SH-SY5Y (cell line): ENCODE data around the gene ARSA.

Experiments used
- GATA2 ChIP-seq: IDR thresholded peaks from 2 replicates; pipeline ENCODE4 v1.6.1; 2011; ENCODE audit warnings: mild to moderate bottlenecking, low read depth, low read length
- GATA3 ChIP-seq: IDR thresholded peaks from 2 replicates; pipeline ENCODE4 v1.6.1; 2011; ENCODE audit warnings: low read depth, mild to moderate bottlenecking, low read length, moderate library complexity

DNA sequence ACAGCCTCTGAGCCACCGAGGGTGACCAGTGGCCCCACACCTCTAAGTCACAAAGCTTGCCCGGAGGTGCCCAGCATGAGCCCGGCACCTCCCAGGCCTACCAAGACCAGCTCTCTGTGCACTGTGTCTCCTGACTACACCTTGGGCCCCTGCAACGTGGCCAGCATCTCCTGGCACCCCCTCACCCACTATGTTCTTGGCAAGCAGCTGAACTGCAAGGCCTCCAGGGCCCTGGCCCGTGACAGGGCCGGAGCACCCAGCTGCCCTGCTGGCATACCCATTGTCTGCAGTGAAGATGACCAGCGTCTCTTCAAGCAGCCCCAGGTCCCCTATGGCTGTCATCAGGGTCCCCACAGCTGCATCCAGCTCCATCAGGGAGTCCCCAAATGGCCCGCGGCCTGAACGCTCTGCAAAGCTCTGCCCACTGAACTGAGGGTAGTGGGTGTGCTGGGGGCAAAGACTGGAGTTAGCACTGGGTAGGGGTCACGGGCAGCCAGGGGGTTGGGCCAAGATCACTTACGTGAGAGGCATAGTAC is 1.6 kb downstream of the ARSA start:
- TF ChIP-seq GATA2 (no peak), GATA3 (no peak)
